HG03520 (cell line): ENCODE data around the gene TOX2.
A peak's percentile ranks its signal among the peaks of the same experiment; 100 is the strongest.

Source experiments
- ATAC-seq: cut with Tn5 transposase; IDR thresholded peaks from one replicate; pipeline ENCODE4 v1.9.1; 2021; ENCODE audit warnings: mild to moderate bottlenecking, moderate library complexity; ENCODE audit not compliant: unreplicated experiment

TOX2 gene

GRCh38 chr20:43994486-43995100, 79.9 kb downstream of the TOX2 start:
- no peak for ATAC-seq

GRCh38 chr20:43995645-43996044, 81.0 kb downstream of the TOX2 start:
- no peak for ATAC-seq

GRCh38 chr20:43996240-43996930, 81.7 kb downstream of the TOX2 start:
- no peak for ATAC-seq

GRCh38 chr20:43999848-44000247, 85.2 kb downstream of the TOX2 start:
- no peak for ATAC-seq

DNA sequence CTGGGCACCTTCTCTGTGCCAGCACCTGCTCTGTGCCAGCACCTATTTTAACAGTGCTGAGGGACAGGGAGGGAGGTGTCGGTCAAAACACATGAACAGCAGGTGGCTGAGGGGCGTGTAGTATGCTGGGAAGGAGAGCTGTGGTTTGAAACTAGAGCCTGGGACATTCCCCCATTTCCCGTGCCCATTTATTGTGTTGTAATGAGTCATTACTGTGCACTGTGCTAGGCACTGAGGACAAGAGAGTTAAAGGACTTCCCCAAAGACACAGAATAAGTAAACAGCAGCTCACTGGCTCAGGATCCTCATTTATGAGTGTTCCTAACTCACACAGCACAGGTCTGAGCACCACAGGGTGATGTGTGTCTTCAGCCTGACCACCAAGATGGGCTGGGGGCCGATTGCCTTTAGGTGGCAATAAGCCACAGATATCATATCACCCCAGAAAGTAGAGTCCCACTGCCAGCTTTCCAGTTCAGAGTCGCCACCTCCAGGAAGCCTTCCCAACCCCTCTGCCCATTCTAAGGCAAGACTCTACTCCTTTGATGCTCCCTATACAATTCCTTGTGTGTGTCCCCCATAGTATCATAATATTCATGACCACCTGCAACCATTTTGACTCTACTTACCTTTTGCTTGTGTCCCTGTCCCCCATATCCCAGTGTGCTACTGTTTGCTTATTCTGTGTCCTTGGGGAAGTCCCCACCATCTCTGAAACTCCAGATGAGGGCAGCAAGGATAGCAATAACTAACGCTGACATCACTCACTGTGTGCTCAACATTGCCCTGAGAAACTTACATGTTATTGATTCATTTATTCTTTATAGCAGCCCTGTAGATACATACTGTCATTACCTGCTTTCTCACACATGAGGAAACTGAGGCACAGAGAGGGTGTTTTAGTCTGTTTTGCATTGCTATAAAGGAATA, 87.3 kb downstream of the TOX2 start:
- ATAC-seq, result peak; percentile 44

DNA sequence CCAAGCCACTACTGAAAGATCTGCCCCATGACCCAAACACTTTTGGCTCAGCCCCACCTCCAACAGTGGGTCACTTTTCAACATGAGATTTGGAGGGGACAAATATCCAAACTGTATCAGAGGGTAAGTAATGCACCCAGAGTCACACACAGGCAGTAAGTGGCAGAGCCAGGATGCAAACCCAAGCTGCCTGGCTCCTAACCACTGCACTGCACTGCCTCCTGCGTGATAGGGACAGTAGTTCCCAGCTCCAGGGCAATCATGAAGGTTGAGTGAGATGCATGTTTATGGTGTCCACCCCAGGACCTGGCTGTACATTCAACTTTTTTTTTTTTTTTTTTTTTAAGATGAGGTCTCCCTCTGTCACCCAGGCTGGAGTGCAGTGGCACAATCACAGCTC, 88.2 kb downstream of the TOX2 start:
- no peak for ATAC-seq

DNA sequence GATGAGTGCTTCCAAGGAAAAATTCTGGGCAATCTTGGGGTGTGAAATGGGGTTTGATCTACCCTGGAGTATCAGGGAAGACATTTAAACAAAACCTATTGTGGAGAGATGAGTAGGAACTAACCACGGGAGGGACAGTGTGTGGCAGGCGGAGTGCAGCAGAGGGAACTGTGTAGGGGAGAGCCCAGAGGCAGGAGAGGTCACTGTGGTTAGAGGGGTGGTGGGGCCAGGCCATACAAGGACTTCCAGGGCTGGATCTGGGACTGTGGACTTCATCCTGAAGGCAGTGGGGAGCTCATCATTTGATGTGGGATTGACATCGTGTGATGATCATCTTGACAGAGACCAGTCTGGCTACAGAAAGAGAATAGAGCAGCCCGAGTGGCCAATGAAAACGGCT, 89.0 kb downstream of the TOX2 start:
- ATAC-seq, result no peak

DNA sequence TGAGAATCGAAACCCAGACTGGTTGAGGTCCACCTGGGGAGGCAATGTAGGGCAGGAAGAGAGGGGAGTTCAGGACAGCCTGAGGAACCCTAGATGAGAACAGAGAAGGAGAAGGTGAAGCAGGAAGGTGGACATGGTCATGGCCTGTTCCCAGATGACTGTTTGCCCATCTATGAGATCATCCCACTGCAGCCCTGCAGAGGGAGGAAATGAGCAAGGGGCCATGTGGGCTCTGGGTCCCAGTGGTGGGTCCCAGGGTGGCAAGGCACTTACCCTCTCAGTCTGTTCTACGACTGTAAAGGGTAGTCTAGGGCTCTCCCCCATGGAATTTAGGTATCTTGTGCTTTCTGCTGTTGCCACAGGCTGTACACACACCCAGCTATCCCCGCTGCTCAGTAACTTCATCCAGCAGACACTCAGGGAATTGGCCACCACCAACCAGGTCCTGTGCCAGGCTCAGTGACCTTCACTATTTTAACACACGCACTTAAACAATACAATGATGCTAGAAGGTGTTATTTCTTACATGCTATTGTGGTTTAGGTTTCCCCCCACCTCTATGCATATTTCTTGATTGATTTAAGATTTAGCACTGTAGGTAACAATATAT, 89.8 kb downstream of the TOX2 start:
- no peak for ATAC-seq

DNA sequence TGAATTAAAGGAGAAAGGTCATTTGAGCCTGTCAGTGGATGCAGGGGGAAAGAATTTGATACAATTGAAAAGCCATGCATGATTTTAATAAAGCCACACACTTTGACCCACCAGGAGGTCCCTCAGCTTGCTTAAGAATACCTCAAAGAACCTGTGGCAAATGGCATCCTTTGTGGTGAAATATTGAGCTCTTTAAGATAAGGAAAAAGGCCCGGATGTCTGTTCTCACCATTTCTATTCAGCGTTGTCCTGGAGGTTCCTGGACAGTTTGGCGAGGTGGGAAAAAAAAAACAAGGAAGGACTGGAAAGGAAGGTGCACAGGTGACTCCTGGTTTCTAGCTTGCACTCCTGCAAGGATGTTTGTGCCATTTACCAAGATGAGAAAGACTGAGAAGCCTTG, 91.0 kb downstream of the TOX2 start:
- ATAC-seq, result no peak

DNA sequence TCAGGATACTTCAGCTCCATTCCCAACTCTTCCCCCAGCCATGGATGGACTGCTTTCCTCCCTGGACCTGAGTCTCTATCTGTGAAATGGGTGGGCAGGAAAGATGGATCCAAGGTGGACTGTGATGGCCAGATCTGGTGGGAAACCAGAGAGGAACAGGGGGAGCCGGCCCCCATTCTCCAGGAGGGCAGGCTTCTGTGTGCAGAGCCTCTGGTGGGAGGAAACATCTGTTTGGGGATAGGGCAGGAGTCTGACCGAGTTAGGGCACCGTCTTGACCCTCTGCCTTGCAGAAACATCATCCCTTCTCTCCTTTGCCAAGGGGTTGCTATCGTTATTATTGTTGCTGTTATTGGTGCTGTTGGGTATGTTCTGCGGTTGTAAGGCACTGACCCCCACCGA, 91.5 kb downstream of the TOX2 start:
- no peak for ATAC-seq

- ATAC-seq, result no peak
Measured at GRCh38 chr20:44006578-44006977, 91.9 kb downstream of the TOX2 start.

DNA sequence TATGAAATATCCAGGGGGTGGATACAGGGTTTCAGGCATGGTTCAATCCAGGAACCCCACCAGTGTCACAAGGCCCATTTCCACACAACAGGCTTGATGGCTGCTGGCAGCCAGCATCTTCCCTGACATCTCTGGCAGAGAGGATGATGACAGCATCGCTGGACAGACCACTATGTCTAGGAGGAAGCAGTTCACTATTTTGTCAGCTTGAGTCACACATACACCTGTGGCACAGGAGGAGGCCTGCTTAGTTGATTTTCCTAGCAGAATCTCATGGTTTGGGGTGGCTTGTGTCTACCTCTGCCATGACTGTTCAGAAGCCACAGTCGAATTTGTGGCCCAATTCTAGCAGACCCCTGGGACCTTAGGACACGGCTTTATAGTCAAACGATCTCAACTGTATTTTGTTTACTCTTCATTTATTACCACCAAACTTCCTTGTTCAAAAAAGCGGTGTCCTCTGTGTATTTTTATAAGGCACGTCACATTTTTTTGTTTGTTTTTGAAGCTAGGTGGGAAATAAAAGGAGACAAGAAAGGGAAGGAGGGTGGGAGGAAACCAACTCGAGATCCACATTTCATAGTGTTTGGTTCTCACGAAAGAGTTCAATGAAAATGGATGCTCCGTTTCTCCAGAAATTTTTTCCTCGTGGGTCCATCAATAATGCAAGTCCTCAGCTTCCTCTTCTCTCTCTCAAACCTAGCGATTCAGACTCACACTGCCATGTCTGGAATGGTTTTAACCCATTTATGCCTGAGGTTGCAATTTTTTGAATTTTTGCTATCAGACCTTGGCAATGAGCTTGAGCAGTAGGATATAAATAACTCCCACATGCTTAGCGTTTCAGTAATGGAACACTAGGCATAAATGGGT, 94.4 kb downstream of the TOX2 start:
- ATAC-seq, result no peak

- no peak for ATAC-seq
Measured at GRCh38 chr20:44009679-44009992, 95.0 kb downstream of the TOX2 start.

DNA sequence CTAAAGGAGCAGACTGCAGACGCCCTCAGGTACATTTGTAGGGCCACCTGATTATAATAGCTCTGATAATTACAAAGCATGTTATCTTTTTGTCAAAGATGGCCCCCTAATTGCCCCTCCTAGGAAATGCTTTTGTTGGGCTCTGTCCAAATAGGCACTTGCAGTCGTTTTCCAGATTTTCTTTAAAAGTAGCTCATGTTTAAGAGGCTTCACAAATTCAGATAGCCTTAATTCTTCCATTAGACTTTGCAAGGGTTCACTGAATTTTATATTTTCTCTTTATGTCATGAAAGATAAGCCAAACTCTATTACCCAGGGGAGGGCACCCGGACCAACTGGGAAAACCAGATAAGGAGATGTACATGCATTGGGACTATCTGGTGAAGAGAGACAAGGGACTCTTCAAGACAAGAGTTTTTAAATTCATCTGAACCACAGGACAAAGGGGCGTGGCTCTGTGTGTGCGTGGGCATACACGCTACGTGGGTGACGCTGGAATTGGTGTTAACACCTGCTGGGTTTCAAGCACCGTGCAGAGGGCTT, 95.6 kb downstream of the TOX2 start:
- ATAC-seq, result no peak

GRCh38 chr20:44011251-44011940, 96.7 kb downstream of the TOX2 start:
- ATAC-seq, result no peak

DNA sequence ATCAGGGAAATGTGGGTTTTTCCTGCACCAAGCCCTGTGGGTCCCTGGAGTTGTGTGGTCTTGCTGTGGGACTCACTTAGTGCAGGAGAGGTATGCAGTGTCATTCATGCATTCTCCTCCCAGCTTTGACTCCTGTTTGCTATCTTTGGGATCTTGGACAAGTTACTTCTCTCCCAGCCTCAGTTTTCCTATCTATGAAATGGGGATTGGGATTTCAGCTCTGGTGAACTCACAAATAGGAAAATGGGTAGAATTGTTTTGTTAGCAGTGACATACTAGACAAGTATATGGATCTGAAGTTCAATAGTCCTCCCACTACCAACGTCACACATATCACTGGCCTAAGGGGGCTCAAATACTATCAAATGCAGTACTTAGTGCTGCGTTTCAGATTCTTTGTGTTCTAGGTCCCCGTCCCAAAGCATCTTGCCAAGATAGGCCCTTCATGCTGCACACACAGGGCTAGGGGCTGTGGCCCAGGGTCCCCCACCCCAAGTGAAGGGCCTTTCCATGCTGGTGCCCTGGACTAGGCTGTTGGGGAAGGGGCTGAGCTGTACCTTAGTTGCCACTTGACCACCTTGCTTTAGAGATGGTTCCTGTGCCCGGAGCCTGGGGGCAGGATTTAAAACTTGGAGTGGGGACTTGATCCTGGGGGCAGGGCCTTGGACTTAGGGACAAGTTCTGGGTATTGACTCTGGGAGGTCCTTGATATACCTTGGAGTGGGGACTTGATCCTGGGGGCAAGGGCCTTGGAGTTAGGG, 98.0 kb downstream of the TOX2 start:
- no peak for ATAC-seq

- no peak for ATAC-seq
Measured at GRCh38 chr20:44014807-44015732, 100.4 kb downstream of the TOX2 start.

- no peak for ATAC-seq
Measured at GRCh38 chr20:44015733-44016103, 101.1 kb downstream of the TOX2 start.
